GM10266 (cell line): ENCODE data around the gene SLC24A5.

Experiments
- DNase-seq: peaks from one replicate; pipeline ENCODE4 v3.0.0; 2012; ENCODE audit errors: extremely low spot score
- CTCF ChIP-seq: IDR thresholded peaks from 2 replicates; pipeline ENCODE4 v1.5.1; 2012; ENCODE audit warnings: mild to moderate bottlenecking, low read depth; ENCODE audit not compliant: control insufficient read depth, insufficient read depth; ENCODE audit errors: missing control alignments

Gene SLC24A5

GRCh38 chr15:48132874-48133273 is 12.1 kb downstream of the SLC24A5 start:
- no peak for DNase-seq
- no peak for TF ChIP-seq CTCF

GRCh38 chr15:48143856-48144255 is 23.1 kb downstream of the SLC24A5 start:
- TF ChIP-seq CTCF, result no peak

GRCh38 chr15:48144889-48145288 is 24.1 kb downstream of the SLC24A5 start:
- DNase-seq, result no peak
- TF ChIP-seq CTCF, result no peak

More at GRCh38 chr15:48143856-48144255, 23.1 kb downstream of the SLC24A5 start:
- DNase-seq, result no peak

- no peak for DNase-seq
- no peak for TF ChIP-seq CTCF
Observed at GRCh38 chr15:48145923-48146322, 25.1 kb downstream of the SLC24A5 start.

- TF ChIP-seq CTCF, result no peak
- DNase-seq, result no peak
Observed at GRCh38 chr15:48147358-48147757, 26.6 kb downstream of the SLC24A5 start.

- no peak for TF ChIP-seq CTCF
- no peak for DNase-seq
Observed at GRCh38 chr15:48149858-48150257, 29.1 kb downstream of the SLC24A5 start.

- no peak for TF ChIP-seq CTCF
- DNase-seq, result no peak
Observed at GRCh38 chr15:48153526-48153925, 32.7 kb downstream of the SLC24A5 start.
